NCI-H2196 (cell line): ENCODE data around the gene EPB42.
"Not testable (repeated sequence)": the region's sequence is repeated elsewhere in the genome, so short reads cannot be mapped to it uniquely, and the experiment has no call there.

ENCODE experiments used
- DNase-seq: peaks from one replicate; lab custom pipeline; 2025; ENCODE audit not compliant: unreplicated experiment; lab: John Stamatoyannopoulos, UW

Gene EPB42

DNA sequence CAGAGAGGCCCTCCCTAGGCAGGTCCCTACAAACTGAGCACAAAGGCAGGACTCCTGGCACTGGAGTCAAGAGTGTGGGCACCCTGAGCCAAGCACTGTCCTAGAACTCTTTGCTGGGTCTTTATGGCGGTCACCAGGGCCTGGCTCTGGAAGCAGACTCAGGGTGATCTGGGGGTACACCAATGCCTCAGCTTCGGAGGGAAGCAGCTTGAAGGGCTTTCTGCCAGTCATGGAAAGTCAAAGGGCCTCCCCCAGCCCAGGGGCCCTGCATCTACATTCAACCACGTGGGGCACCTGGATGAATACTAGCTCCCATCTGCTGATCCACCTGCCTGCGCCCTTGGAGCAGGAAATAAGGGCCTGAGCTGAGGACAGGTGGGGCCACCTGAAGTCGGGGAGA, 7.4 kb downstream of the EPB42 start:
- no peak for DNase-seq

GRCh38 chr15:43212951-43213350, 7.9 kb downstream of the EPB42 start:
- DNase-seq = no peak

DNA sequence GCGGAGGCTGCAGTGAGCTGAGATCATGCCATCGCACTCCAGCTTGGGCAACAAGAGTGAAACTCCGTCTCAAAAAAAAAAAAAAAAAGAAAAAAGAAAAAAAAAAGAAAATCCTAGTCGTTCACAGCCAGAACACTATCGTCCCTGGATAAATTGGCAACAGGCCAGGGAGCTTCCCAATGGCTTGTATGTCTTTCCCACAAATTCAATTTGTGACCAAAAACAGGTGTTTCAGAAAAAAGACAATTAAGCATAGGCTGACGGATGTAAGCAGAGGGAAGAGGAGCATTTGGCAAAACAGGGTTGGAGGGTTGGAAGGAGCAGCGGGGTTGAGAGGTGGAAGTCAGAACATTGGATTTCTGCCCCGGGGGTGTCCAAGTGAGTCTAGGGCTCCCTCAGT, 8.5 kb downstream of the EPB42 start:
- DNase-seq = no peak

GRCh38 chr15:43211224-43211735, 9.5 kb downstream of the EPB42 start:
- no peak for DNase-seq

- no peak for DNase-seq
Measured at GRCh38 chr15:43210807-43211206, 10.0 kb downstream of the EPB42 start.

DNA sequence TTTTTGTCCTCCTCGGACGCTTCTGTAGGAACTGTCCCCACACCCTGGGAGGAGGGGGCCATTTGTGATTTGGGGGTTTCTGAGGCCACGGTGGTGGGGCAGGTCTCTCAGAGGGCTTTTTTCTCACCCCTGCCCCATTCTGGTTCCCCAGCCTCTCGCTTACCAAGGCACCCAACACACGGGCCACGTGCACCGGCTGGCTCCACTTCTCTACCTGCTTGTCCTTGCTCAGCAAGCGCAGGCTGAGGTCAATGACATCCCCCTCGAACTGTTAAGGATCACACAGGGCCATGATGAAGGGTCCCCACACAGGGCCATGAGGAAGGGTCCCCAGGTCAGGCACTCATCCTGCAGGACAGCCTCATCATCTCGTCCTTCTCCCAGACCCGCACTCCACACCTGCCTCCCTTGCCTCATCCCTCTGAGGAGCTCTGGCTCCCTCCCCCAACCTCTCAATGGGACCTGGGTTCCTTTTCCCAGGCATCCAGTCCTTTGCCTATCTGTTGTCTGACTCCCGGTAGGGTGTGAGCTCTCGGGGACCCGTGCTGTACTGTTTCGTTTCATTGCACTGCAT, 10.6 kb downstream of the EPB42 start:
- no peak for DNase-seq

DNA sequence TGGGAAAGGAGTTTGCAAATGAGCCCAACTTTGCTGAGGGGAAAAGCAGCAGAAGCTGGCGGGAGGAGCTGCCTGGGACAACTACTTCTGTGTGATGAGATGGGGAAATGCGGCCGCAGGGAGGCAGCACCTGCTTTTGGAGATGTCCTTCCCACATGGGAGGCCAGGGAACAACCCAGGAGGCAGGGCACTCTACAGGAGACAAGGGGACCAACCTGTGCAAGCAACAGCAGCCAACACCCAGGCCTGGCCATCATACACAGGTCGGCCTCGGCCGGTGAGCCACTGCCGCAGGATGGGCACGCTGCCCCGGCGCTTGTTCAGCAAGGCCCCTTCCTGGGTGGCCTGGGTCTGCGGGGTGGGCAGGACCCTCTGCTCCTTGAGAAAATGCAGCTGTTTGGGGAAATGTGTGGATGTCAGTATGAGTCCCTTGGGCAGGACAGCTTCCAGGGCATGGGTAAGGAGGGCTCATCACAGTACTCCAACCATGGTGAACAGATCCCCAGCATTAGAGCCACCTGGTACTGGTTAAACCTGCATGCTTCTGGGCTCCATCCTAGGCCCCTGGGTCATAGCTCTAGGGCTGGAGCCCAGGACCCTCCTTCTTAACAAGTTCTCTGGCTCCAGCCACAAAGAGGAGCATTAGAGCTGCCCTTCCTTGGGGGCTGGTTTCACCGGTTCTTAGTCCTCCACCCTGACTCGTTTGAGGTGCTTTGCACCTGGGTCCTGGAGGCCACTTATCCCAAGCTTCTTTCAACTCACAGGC, 11.6 kb downstream of the EPB42 start:
- no peak for DNase-seq

- DNase-seq = no peak
Measured at GRCh38 chr15:43208052-43209002, 12.5 kb downstream of the EPB42 start.

- no peak for DNase-seq
Measured at GRCh38 chr15:43207024-43207423, 13.8 kb downstream of the EPB42 start.

GRCh38 chr15:43206054-43206453, 14.8 kb downstream of the EPB42 start:
- DNase-seq = no peak

- DNase-seq = peak; percentile 32
Measured at GRCh38 chr15:43204016-43204901, 16.6 kb downstream of the EPB42 start.

DNA sequence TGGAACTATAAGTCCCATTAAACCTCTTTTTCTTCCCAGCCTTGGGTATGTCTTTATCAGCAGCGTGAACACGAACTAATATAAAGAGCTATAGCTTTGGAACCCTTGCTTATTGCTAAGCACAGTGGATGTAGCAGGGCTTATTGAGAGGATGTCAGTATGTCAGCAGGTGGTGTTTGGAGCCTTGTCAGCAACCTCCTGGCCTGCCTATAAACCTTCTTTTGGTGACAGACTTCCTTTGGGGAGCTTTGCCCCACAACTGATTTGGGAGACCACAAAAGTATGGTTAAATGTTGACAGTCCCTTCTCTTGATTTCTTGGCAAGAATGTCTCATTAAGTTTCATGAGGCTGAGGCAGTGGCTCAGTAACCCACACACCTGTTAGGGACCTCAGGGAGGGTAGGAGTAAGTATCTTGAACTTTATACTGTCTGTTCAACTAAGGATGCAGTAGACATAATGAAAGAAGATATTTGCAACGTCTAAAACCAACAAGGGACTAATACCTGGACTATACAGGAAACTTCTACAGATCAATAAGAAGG, 20.8 kb downstream of the EPB42 start:
- no peak for DNase-seq

GRCh38 chr15:43198992-43199391, 21.8 kb downstream of the EPB42 start:
- DNase-seq = no peak

- not testable (repeated sequence) for DNase-seq
Measured at GRCh38 chr15:43198556-43198955, 22.3 kb downstream of the EPB42 start.

- DNase-seq = not testable (repeated sequence)
Measured at GRCh38 chr15:43197773-43198172, 23.0 kb downstream of the EPB42 start.

DNA sequence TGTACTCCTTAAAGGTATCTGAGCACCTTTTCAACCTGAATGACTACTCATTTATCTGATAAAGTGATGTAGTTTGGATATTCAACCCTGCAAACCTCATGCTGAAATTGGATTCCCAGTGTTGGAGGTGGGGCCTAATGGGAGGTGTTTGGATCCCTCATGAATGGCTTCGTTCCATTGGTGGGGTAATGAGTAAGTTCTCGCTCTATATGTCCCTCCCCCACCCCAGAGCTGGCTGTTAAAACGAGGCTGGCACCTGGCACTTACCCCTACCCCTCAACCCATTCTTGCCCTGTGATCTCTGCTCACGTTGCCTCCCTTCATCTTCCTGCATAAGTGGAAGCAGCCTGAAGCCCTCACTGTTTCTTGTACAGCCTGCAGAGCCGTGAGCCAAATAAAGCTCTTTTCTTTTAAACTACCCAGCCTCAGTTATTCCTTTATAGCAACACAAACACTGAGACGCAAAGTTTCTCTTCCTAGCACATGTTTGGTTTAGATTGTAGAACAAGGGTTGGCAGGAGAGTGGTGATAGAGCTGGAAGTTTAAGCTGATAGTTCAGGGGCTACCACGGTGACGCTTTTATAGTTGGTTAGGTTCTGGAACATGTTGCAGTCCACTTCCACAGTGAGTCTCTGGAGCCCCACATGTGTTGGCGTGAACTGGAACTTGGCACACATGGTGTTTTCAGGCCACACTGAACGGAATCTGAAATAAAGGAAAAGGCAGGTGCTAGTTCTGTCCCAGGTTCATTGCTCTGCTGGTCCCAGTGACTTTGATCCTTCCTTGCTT, 23.9 kb downstream of the EPB42 start:
- DNase-seq = no peak

DNA sequence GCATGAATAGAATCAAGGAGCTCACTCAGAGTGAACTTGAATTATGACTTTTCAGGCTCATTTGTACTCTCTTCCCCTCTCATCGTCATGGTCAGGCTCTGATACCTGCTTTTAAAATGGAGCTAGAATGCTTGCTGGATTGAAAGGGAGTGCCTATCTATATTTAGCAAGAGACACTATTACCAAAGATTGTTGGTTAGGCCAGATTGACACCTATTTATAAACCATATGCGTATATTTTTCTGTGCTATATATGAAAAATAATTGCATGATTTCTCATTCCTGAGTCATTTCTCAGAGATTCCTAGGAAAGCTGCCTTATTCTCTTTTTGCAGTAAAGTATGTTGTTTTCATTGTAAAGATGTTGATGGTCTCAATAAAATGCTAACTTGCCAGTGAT, 26.0 kb downstream of the EPB42 start:
- no peak for DNase-seq

DNA sequence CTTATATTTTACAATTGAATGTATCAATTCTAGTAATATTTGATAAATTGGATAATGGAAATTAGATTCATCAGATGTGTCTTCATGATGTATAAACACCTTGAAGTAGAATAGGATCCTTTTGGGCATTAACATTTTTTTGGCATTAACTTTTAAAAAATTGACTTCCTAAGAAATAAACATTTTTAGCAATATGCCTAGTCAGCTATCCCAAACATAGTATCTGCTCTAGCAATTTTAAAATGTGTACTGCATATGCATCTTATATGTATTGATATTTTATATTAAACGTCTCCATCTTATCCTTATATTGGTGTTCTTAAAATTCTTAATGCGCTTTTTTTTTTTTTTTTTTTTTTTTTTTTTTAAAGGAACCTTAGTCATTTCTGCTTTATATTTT, 27.1 kb downstream of the EPB42 start:
- DNase-seq = no peak

DNA sequence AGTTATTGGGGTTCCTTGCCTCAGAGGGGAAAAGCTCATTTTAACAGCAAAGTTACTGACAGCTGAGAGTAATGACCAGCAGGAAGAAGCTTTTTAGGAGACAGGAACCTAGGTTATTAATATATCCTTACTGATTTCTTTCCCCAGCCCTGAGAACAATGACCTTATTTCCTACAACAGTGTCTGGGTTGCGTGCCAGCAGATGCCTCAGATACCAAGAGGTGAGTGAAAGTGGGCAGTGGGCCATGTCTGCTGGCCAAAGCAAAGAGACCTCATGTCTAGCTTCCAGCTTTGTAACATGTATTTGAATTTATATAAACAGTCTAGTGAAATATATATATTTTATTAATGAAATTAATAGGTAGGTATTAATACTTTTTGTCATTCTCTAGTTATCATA, 30.6 kb downstream of the EPB42 start:
- DNase-seq = no peak
